OCI-LY7 (cell line): Measurements from ENCODE around the gene AKR1B15.

Experiments used
- CTCF ChIP-seq: fragments of 200-600 bp; sonication (generic); conservative IDR thresholded peaks from 2 replicates; pipeline ENCODE4 v1.5.1; 2014; ENCODE audit warnings: mild to moderate bottlenecking, antibody characterized with exemption, low read length, moderate library complexity, mixed read lengths
- EZH2phosphoT487 ChIP-seq: fragments of 200-600 bp; sonication (generic); IDR thresholded peaks from 2 replicates; pipeline ENCODE4 v1.6.1; 2018; ENCODE audit warnings: low read depth, borderline replicate concordance, mild to moderate bottlenecking, mixed run types, antibody characterized with exemption, low read length, moderate library complexity, mixed read lengths

DNA sequence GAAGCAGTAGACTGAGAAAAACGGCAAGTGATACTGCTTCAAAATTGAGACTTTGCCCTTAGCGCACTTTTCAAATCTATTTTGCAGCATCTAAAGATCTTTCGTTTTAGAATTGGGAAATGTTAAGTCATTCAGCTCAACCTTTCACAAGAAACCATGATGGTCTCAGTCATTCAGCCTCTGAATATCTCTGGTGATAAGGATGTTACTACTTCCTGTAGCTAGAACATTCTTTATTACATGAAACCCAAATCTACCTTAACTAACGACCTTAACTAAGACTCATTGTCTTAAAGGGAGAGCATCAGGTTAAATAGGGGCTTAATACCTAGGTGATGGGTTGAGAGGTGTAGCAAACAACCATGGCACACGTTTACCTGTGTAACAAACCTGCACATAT lies 47.9 kb upstream of the AKR1B15 start:
- no peak for TF ChIP-seq CTCF
- TF ChIP-seq EZH2phosphoT487, result no peak
